H1 (cell line): ENCODE measurements around the gene NOS3. TPM values are rescaled to one million over a fixed set of nuclear protein-coding genes. Genes with fewer than 3 reads are reported as not detected.

Experiments used
- BCL11A ChIP-seq, 2 experiments: IDR thresholded peaks; one replicate each; pipeline ENCODE4 v1.6.1; 2011; ENCODE audit warnings: low read depth in 2 of 2, low read length in 2 of 2, mild to moderate bottlenecking in 2 of 2
- MAFK ChIP-seq: IDR thresholded peaks from 2 replicates; pipeline ENCODE4 v1.6.1; 2012; ENCODE audit warnings: low read depth, mild to moderate bottlenecking, improper control_type of control experiment, low read length
- NRF1 ChIP-seq: IDR thresholded peaks from 2 replicates; pipeline ENCODE4 v1.6.1; 2011; ENCODE audit warnings: mild to moderate bottlenecking, low read depth, low read length, improper control_type of control experiment
- polyA plus RNA-seq, 7 experiments: library from polyadenylated mRNA; depleted of rRNA in 3 of 7; stranded (reverse) in 5 of 7; unstranded in 2 of 7; fragments of >200 nt in 5 of 7; fragments of 200-250 nt in 2 of 7; gene quantifications; 1 replicate in 5 of 7; 2 replicates in 1 of 7; 4 replicates in 1 of 7; pipeline versions ENCODE4 v1.2.1 to v1.2.3, GENCODE V29; 2011 to 2013; ENCODE audit warnings: missing spikeins in 2 of 7, mixed read lengths in 2 of 7
- total RNA-seq: library from RNA; stranded (reverse); fragmentation: NEBNext Ultra II Directional; extraction: Animal tissue kit (Norgen Biotek cat#: 25700); gene quantifications from 2 replicates; pipeline ENCODE4 v1.2.1, GENCODE V29; 2021
- TF ChIP-seq, protein P1 (sequence below), 3 experiments: IDR thresholded peaks; 1 replicate in 2 of 3; 2 replicates in 1 of 3; pipeline versions ENCODE4 v1.5.1 to v1.6.1; 2011; ENCODE audit warnings: low read length in 3 of 3, mild to moderate bottlenecking in 3 of 3, inconsistent platforms in 2 of 3, low read depth in 1 of 3, moderate library complexity in 1 of 3; ENCODE audit not compliant: insufficient read depth in 1 of 3; ENCODE audit errors: control extremely low read depth in 1 of 3
- TF ChIP-seq, protein P2 (sequence below): IDR thresholded peaks from 2 replicates; pipeline ENCODE4 v1.6.1; 2012; ENCODE audit warnings: low read length, inconsistent platforms

NOS3 gene
- total and polyA plus RNA-seq, 2 of the 8 experiments (the other 6 are each of a cell fraction or from before 2014, with no cell fraction given), result 4.4 to 16.2 TPM

DNA sequence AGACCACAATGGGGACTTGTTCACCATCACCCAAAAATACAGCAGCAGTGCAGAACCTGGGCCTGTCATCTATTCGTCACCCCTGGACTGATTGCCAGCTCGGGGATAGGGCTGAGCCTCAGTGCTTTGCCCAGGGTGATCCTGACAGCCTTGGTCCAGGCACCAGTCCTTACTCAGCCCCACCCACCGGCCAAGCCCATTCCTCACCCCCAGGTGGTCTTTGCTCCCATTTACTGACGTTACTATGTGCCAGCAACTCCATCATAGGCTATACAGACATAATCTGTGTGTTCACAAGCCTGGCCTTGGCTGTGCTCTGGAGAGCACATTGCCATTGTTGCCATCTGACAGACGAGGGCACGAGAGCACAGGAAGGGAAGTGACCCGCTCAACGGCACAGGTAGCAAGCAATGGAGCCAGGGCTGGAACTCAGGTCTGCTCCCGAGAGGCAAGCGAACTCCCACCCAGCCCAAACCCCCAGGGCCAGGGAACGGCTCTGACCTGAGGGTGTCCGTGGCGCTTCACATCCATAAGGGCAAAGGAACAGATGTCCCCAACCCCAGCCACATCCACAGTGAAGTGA, 26.6 kb downstream of the NOS3 start (continued):
- TF ChIP-seq, protein P1, sequence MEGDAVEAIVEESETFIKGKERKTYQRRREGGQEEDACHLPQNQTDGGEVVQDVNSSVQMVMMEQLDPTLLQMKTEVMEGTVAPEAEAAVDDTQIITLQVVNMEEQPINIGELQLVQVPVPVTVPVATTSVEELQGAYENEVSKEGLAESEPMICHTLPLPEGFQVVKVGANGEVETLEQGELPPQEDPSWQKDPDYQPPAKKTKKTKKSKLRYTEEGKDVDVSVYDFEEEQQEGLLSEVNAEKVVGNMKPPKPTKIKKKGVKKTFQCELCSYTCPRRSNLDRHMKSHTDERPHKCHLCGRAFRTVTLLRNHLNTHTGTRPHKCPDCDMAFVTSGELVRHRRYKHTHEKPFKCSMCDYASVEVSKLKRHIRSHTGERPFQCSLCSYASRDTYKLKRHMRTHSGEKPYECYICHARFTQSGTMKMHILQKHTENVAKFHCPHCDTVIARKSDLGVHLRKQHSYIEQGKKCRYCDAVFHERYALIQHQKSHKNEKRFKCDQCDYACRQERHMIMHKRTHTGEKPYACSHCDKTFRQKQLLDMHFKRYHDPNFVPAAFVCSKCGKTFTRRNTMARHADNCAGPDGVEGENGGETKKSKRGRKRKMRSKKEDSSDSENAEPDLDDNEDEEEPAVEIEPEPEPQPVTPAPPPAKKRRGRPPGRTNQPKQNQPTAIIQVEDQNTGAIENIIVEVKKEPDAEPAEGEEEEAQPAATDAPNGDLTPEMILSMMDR (IDR thresholded peaks at IDR 0.05; ENCODE audit: control extremely low read depth in 1 of 3, insufficient read depth in 1 of 3, low read depth in 1 of 3, low read length in 3 of 3), result no peak
- TF ChIP-seq, protein P2, sequence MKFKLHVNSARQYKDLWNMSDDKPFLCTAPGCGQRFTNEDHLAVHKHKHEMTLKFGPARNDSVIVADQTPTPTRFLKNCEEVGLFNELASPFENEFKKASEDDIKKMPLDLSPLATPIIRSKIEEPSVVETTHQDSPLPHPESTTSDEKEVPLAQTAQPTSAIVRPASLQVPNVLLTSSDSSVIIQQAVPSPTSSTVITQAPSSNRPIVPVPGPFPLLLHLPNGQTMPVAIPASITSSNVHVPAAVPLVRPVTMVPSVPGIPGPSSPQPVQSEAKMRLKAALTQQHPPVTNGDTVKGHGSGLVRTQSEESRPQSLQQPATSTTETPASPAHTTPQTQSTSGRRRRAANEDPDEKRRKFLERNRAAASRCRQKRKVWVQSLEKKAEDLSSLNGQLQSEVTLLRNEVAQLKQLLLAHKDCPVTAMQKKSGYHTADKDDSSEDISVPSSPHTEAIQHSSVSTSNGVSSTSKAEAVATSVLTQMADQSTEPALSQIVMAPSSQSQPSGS, result no peak
- TF ChIP-seq MAFK (no peak), BCL11A (IDR thresholded peaks at IDR 0.05; ENCODE audit: low read depth in 2 of 2, low read length in 2 of 2) (no peak), NRF1 (no peak)
